Effector memory CD8-positive, alpha-beta T cell (primary cell): ENCODE results near the gene ROR2.
A peak's percentile ranks its signal among the peaks of the same experiment; 100 is the strongest.

Source experiments
- ATAC-seq: fragments of 150-1000 bp; cut with Tn5 transposase; replicated peaks from 2 replicates; pipeline ENCODE4 v1.10.0; 2021; ENCODE audit warnings: mild to moderate bottlenecking, moderate library complexity
- DNase-seq, 3 experiments: peaks; one replicate each; pipeline ENCODE4 v3.0.0; 2021
- H3K27ac Mint-ChIP-seq, 2 donors: one replicate each; pipeline ENCODE4 v1.8.0; 2022; ENCODE audit warnings: mild to moderate bottlenecking in 2 of 2, mixed read lengths in 2 of 2, moderate library complexity in 2 of 2
- H3K27me3 Mint-ChIP-seq, 2 donors: one replicate each; pipeline ENCODE4 v1.8.0; 2022; ENCODE audit warnings: mixed read lengths in 2 of 2
- H3K36me3 Mint-ChIP-seq: one replicate; pipeline ENCODE4 v1.8.0; 2022; ENCODE audit warnings: mild to moderate bottlenecking, moderate library complexity, mixed read lengths; ENCODE audit not compliant: insufficient read depth
- H3K4me1 Mint-ChIP-seq, 2 donors: one replicate each; pipeline ENCODE4 v1.8.0; 2022; ENCODE audit warnings: low read depth in 2 of 2, mixed read lengths in 2 of 2
- H3K4me3 Mint-ChIP-seq, 2 donors: one replicate each; pipeline ENCODE4 v1.8.0; 2022; ENCODE audit warnings: mild to moderate bottlenecking in 2 of 2, mixed read lengths in 2 of 2, moderate library complexity in 2 of 2
- H3K9me3 Mint-ChIP-seq, 2 donors: one replicate each; pipeline ENCODE4 v1.8.0; 2022; ENCODE audit warnings: mixed read lengths in 2 of 2

The ROR2 gene

GRCh38 chr9:91856419-91856818, 93.6 kb downstream of the ROR2 start:
- no peak for DNase-seq
- Mint-ChIP-seq H3K4me3 (no peak overlapping the region), H3K36me3 (peaks cover 3% of the 10 kb centered on the region), H3K27me3 (peaks cover 0 to 20% of the 10 kb centered on the region in 2 donors), H3K4me1 (peaks cover 0 to 10% of the 10 kb centered on the region in 2 donors), H3K9me3 (no peaks in the 10 kb centered on the region), H3K27ac (peak overlapping the region in 1 of 2 donors; percentile 49)
- ATAC-seq = no peak

GRCh38 chr9:91855196-91855595, 94.8 kb downstream of the ROR2 start:
- DNase-seq (no peak), ATAC-seq (no peak)
- H3K36me3 Mint-ChIP-seq = peaks cover 3% of the 10 kb centered on the region
- no peaks in the 10 kb centered on the region for H3K9me3 Mint-ChIP-seq
- no peak overlapping the region for H3K4me3 Mint-ChIP-seq
- H3K27me3 Mint-ChIP-seq = peaks cover 0 to 24% of the 10 kb centered on the region in 2 donors
- peaks cover 0 to 10% of the 10 kb centered on the region in 2 donors for H3K4me1 Mint-ChIP-seq
- no peak overlapping the region for H3K27ac Mint-ChIP-seq

GRCh38 chr9:91852801-91853347, 97.2 kb downstream of the ROR2 start:
- Mint-ChIP-seq H3K4me1 (peaks cover 0 to 10% of the 10 kb centered on the region in 2 donors), H3K4me3 (no peak overlapping the region), H3K27ac (no peak overlapping the region), H3K27me3 (peaks cover 2 to 27% of the 10 kb centered on the region in 2 donors), H3K36me3 (peaks cover 3% of the 10 kb centered on the region), H3K9me3 (no peaks in the 10 kb centered on the region)
- no peak for DNase-seq
- ATAC-seq = no peak

- no peak for ATAC-seq
- H3K27ac Mint-ChIP-seq = no peak overlapping the region
- H3K4me3 Mint-ChIP-seq = no peak overlapping the region
- H3K36me3 Mint-ChIP-seq = peaks cover 6% of the 10 kb centered on the region
- H3K4me1 Mint-ChIP-seq = peaks cover 4 to 12% of the 10 kb centered on the region in 2 donors
- no peak for DNase-seq
- H3K27me3 Mint-ChIP-seq = peaks cover 13 to 37% of the 10 kb centered on the region in 2 donors
- no peaks in the 10 kb centered on the region for H3K9me3 Mint-ChIP-seq
Measured at GRCh38 chr9:91849694-91850093, 100.3 kb downstream of the ROR2 start.

GRCh38 chr9:91848146-91848545, 101.9 kb downstream of the ROR2 start:
- H3K4me1 Mint-ChIP-seq = peaks cover 4 to 16% of the 10 kb centered on the region in 2 donors
- H3K27ac Mint-ChIP-seq = no peak overlapping the region
- no peaks in the 10 kb centered on the region for H3K9me3 Mint-ChIP-seq
- H3K4me3 Mint-ChIP-seq = no peak overlapping the region
- no peak for ATAC-seq
- peaks cover 3% of the 10 kb centered on the region for H3K36me3 Mint-ChIP-seq
- H3K27me3 Mint-ChIP-seq = peaks cover 13 to 27% of the 10 kb centered on the region in 2 donors
- no peak for DNase-seq

GRCh38 chr9:91847581-91848091, 102.4 kb downstream of the ROR2 start:
- no peaks in the 10 kb centered on the region for H3K9me3 Mint-ChIP-seq
- H3K4me3 Mint-ChIP-seq = no peak overlapping the region
- DNase-seq = no peak
- H3K36me3 Mint-ChIP-seq = peaks cover 3% of the 10 kb centered on the region
- peaks cover 13 to 21% of the 10 kb centered on the region in 2 donors for H3K27me3 Mint-ChIP-seq
- H3K4me1 Mint-ChIP-seq = peaks cover 4 to 12% of the 10 kb centered on the region in 2 donors
- no peak for ATAC-seq
- no peak overlapping the region for H3K27ac Mint-ChIP-seq

- ATAC-seq = no peak
- H3K4me1 Mint-ChIP-seq = peaks cover 4 to 15% of the 10 kb centered on the region in 2 donors
- DNase-seq = no peak
- no peaks in the 10 kb centered on the region for H3K9me3 Mint-ChIP-seq
- H3K4me3 Mint-ChIP-seq = no peak overlapping the region
- peaks cover 13 to 24% of the 10 kb centered on the region in 2 donors for H3K27me3 Mint-ChIP-seq
- H3K27ac Mint-ChIP-seq = no peak overlapping the region
- H3K36me3 Mint-ChIP-seq = peaks cover 3% of the 10 kb centered on the region
Measured at GRCh38 chr9:91845879-91846278, 104.1 kb downstream of the ROR2 start.

GRCh38 chr9:91844701-91845291, 105.2 kb downstream of the ROR2 start:
- peaks cover 3% of the 10 kb centered on the region for H3K36me3 Mint-ChIP-seq
- ATAC-seq (no peak), DNase-seq (no peak)
- no peak overlapping the region for H3K27ac Mint-ChIP-seq
- H3K4me3 Mint-ChIP-seq = no peak overlapping the region
- peaks cover 8 to 20% of the 10 kb centered on the region in 2 donors for H3K4me1 Mint-ChIP-seq
- H3K9me3 Mint-ChIP-seq = no peaks in the 10 kb centered on the region
- H3K27me3 Mint-ChIP-seq = peaks cover 20 to 25% of the 10 kb centered on the region in 2 donors

- peaks cover 3% of the 10 kb centered on the region for H3K36me3 Mint-ChIP-seq
- H3K27ac Mint-ChIP-seq = no peak overlapping the region
- no peaks in the 10 kb centered on the region for H3K9me3 Mint-ChIP-seq
- H3K4me3 Mint-ChIP-seq = no peak overlapping the region
- peaks cover 22 to 30% of the 10 kb centered on the region in 2 donors for H3K27me3 Mint-ChIP-seq
- DNase-seq (no peak), ATAC-seq (no peak)
- peaks cover 8 to 20% of the 10 kb centered on the region in 2 donors for H3K4me1 Mint-ChIP-seq
Measured at GRCh38 chr9:91844190-91844589, 105.8 kb downstream of the ROR2 start.

- Mint-ChIP-seq H3K4me3 (no peak overlapping the region), H3K27me3 (peaks cover 22 to 34% of the 10 kb centered on the region in 2 donors), H3K27ac (no peak overlapping the region), H3K9me3 (no peaks in the 10 kb centered on the region), H3K4me1 (peaks cover 8 to 20% of the 10 kb centered on the region in 2 donors), H3K36me3 (peaks cover 3% of the 10 kb centered on the region)
- DNase-seq = no peak
- ATAC-seq = no peak
Measured at GRCh38 chr9:91843623-91844148, 106.3 kb downstream of the ROR2 start.

GRCh38 chr9:91843093-91843492, 106.9 kb downstream of the ROR2 start:
- DNase-seq (no peak), ATAC-seq (no peak)
- Mint-ChIP-seq H3K27me3 (peaks cover 22 to 37% of the 10 kb centered on the region in 2 donors), H3K36me3 (peaks cover 6% of the 10 kb centered on the region), H3K4me3 (no peak overlapping the region), H3K4me1 (peaks cover 8 to 20% of the 10 kb centered on the region in 2 donors), H3K9me3 (no peaks in the 10 kb centered on the region), H3K27ac (no peak overlapping the region)

GRCh38 chr9:91842358-91843049, 107.5 kb downstream of the ROR2 start:
- H3K27me3 Mint-ChIP-seq = peaks cover 17 to 31% of the 10 kb centered on the region in 2 donors
- peaks cover 5 to 16% of the 10 kb centered on the region in 2 donors for H3K4me1 Mint-ChIP-seq
- H3K36me3 Mint-ChIP-seq = peaks cover 6% of the 10 kb centered on the region
- no peak overlapping the region for H3K27ac Mint-ChIP-seq
- no peaks in the 10 kb centered on the region for H3K9me3 Mint-ChIP-seq
- ATAC-seq (no peak), DNase-seq (no peak)
- H3K4me3 Mint-ChIP-seq = no peak overlapping the region

GRCh38 chr9:91841591-91841990, 108.4 kb downstream of the ROR2 start:
- no peak for ATAC-seq
- H3K27me3 Mint-ChIP-seq = peaks cover 9 to 26% of the 10 kb centered on the region in 2 donors
- peaks cover 3% of the 10 kb centered on the region for H3K36me3 Mint-ChIP-seq
- no peak for DNase-seq
- H3K4me3 Mint-ChIP-seq = no peak overlapping the region
- no peak overlapping the region for H3K27ac Mint-ChIP-seq
- peaks cover 4 to 12% of the 10 kb centered on the region in 2 donors for H3K4me1 Mint-ChIP-seq
- no peaks in the 10 kb centered on the region for H3K9me3 Mint-ChIP-seq
